Progenitor cell of endocrine pancreas (in vitro differentiated cells): ENCODE data around the gene TRIM47. TPM values are rescaled to one million over a fixed set of nuclear protein-coding genes. Genes with fewer than 3 reads are reported as not detected.

Source experiments
- DNase-seq: peaks from one replicate; pipeline ENCODE4 v3.0.0; 2021; ENCODE audit warnings: low spot score; ENCODE audit not compliant: unreplicated experiment
- H3K27ac Mint-ChIP-seq: 2 replicates; pipeline ENCODE4 v1.8.0; 2021; ENCODE audit warnings: mild to moderate bottlenecking, moderate library complexity, mixed read lengths
- H3K27me3 Mint-ChIP-seq: 2 replicates; pipeline ENCODE4 v1.8.0; 2021; ENCODE audit warnings: mixed read lengths
- H3K36me3 Mint-ChIP-seq: 2 replicates; pipeline ENCODE4 v1.8.0; 2022; ENCODE audit warnings: mixed read lengths; ENCODE audit not compliant: insufficient read depth
- H3K4me1 Mint-ChIP-seq: 2 replicates; pipeline ENCODE4 v1.8.0; 2021; ENCODE audit warnings: low read depth, mixed read lengths
- H3K4me3 Mint-ChIP-seq: 2 replicates; pipeline ENCODE4 v1.8.0; 2021; ENCODE audit warnings: low read depth, mild to moderate bottlenecking, moderate library complexity, mixed read lengths
- H3K9me3 Mint-ChIP-seq: 2 replicates; pipeline ENCODE4 v1.8.0; 2021; ENCODE audit warnings: low read depth, mixed read lengths
- CTCF ChIP-seq: fragments of 200-600 bp; sonication (generic); IDR thresholded peaks from one replicate; pipeline ENCODE4 v1.5.0; 2021; ENCODE audit warnings: antibody characterized with exemption, mild to moderate bottlenecking; ENCODE audit not compliant: unreplicated experiment
- total RNA-seq: library from RNA; stranded (reverse); gene quantifications from 2 replicates; pipeline ENCODE4 v1.2.1, GENCODE V29; 2021

TRIM47 gene
- total RNA-seq, 1 donor from 2014 or later = 1.0 TPM

GRCh38 chr17:75876190-75876937, 2.0 kb downstream of the TRIM47 start:
- no peak for DNase-seq
- H3K4me3 Mint-ChIP-seq = no peak overlapping the region

GRCh38 chr17:75875940-75876189, 2.5 kb downstream of the TRIM47 start:
- Mint-ChIP-seq H3K27ac (no peak overlapping the region), H3K4me1 (peaks cover 2% of the 10 kb centered on the region), H3K4me3 (no peak overlapping the region), H3K36me3 (no peaks in the 10 kb centered on the region), H3K9me3 (no peaks in the 10 kb centered on the region), H3K27me3 (peaks cover 41% of the 10 kb centered on the region)
- TF ChIP-seq CTCF = no peak
- DNase-seq = no peak

More at GRCh38 chr17:75876190-75876937, 2.0 kb downstream of the TRIM47 start:
- Mint-ChIP-seq H3K4me1 (peaks cover 2% of the 10 kb centered on the region), H3K27ac (no peak overlapping the region), H3K36me3 (no peaks in the 10 kb centered on the region), H3K27me3 (peaks cover 46% of the 10 kb centered on the region), H3K9me3 (no peaks in the 10 kb centered on the region)
- peak; percentile 30 for TF ChIP-seq CTCF

- Mint-ChIP-seq H3K4me1 (peaks cover 2% of the 10 kb centered on the region), H3K36me3 (no peaks in the 10 kb centered on the region), H3K4me3 (no peak overlapping the region), H3K27me3 (peaks cover 36% of the 10 kb centered on the region), H3K9me3 (no peaks in the 10 kb centered on the region), H3K27ac (no peak overlapping the region)
- TF ChIP-seq CTCF = no peak
- no peak for DNase-seq
These were observed 3.0 kb downstream of the TRIM47 start for GRCh38 chr17:75875182-75875939.

- no peak for DNase-seq
- H3K4me1 Mint-ChIP-seq = peaks cover 2% of the 10 kb centered on the region
These were observed 3.8 kb downstream of the TRIM47 start for GRCh38 chr17:75874323-75875181.

More at GRCh38 chr17:75874323-75875181, 3.8 kb downstream of the TRIM47 start:
- TF ChIP-seq CTCF = no peak
- Mint-ChIP-seq H3K27ac (no peak overlapping the region), H3K4me3 (no peak overlapping the region), H3K27me3 (peaks cover 30% of the 10 kb centered on the region), H3K9me3 (no peaks in the 10 kb centered on the region), H3K36me3 (no peaks in the 10 kb centered on the region)
